ENCODE data around the gene APOL6.
A peak's percentile ranks its signal among the peaks of the same experiment; 100 is the strongest.
"Not testable (repeated sequence)": the region's sequence is repeated elsewhere in the genome, so short reads cannot be mapped to it uniquely, and the experiment has no call there.

Gene APOL6

DNA sequence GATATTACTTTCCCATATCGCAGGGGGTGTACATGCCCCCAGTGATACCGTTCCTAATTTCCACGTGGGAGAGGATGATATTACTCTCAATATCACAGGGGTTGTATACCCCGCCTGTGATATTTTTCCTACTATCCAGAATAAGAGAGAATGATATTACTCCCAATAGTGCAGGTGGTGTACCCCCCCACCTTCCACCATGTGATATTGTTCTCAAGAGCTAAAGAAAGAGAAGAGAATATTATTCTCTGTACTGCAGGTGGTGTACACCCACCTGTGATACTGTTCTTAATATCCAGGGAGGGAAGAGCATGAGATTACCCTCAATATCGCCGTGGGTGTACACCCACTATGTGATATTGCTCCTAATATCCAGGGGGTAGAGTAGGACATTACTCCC lies 51.6 kb downstream of the APOL6 start:
- H3K4me3 ChIP-seq (ENCODE audit: low read depth, low read length); DNase-seq (ENCODE audit: low read depth): not testable (repeated sequence)

DNA sequence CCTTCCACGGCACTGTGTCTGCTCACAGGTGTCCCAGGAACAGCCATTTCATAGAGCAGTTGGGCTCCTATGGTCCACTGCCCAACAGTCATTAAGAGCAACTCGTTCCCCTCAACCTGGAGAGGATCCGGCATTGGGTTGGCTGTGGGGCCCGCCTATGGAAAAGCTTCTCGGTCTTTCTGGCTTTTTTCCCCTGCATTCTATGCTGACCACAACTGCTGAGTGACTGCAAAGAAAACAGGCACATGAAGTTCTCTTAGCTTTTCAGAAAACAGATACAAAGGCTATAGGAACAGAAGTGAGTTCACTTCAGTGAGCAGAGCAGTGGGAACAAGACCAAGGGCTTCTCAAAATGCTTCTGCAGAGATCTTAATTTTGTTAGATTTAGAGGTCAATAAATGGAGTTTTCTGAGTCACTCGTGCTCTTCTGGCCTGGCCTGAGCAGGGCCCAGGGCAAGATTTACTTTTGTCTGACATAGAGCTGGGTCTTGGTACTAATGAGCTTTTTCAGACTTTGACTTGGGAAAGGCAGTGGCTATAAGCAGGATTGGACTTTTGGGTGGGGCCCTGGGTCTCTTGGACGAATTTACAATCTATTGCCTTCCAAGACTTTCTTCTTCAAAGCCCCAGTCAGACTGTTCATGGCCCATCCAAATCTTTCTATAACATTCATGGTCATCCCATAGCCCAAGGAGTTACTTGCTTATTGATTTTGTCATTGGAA lies 55.8 kb downstream of the APOL6 start:
- DNase-seq (ENCODE audit: low read depth) = peak; percentile 31
- no peak overlapping the region for H3K4me3 ChIP-seq (ENCODE audit: low read depth, low read length)

DNA sequence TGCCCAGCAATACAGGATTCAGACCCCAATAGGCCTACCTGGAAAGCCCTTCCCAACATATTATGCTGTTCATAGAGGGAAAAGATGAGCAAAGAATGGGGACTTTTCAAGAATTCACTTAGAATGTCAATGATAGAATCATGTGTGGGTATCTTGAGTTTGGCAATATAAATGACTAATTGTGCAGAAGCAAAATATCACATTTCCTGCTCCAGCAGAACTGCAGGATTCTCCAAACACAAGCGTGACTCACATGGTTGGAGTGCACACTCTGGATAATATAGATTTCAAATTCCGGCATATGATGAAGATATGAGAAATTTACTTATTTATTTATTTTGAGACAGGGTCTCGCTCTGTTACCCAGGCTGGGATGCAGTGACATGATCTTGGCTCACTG lies 56.9 kb downstream of the APOL6 start:
- peak; percentile 64 for DNase-seq (ENCODE audit: low read depth)
- H3K4me3 ChIP-seq (ENCODE audit: low read depth, low read length) = no peak overlapping the region

DNA sequence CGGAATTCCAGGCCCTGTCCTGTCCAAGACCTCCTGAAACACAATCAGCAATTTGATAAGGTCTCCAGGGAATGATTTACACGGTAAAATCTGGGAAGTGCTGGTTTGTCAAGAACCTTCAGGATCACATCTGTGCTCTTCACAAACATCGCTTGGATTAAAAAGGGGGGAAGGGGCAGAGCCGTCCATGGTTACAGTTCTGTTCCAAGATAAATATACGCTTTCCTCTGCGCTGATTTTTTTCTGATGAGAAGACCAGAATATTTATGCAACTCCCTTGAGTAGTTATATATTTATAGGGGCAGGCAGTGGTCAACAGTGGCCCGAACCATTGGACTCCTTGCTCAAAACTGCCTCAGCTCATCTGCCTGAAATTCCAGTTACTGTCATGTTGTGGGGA lies 60.2 kb downstream of the APOL6 start:
- no peak overlapping the region for H3K4me3 ChIP-seq (ENCODE audit: low read depth, low read length)
- peak; percentile 29 for DNase-seq (ENCODE audit: low read depth)

DNA sequence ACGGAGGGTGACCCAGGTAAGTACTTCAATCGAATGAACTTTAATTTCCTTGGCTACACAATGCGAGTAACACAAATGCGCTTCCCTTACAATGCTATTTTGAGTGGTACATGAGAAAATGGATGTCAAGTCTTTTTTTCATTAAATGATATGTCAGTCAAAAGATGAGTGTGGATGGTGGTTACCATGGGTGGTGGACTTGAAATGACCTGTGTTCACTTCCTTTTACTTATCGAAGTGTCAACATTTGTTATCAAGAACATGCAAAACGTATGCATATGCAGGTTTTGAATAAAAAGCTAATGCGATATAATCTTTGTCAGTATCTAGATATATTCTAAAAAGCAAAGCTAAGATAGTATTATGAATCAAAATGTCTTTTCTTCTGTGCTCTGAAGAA lies 60.7 kb downstream of the APOL6 start:
- H3K4me3 ChIP-seq (ENCODE audit: low read depth, low read length) = no peak overlapping the region
- DNase-seq (ENCODE audit: low read depth) = no peak

DNA sequence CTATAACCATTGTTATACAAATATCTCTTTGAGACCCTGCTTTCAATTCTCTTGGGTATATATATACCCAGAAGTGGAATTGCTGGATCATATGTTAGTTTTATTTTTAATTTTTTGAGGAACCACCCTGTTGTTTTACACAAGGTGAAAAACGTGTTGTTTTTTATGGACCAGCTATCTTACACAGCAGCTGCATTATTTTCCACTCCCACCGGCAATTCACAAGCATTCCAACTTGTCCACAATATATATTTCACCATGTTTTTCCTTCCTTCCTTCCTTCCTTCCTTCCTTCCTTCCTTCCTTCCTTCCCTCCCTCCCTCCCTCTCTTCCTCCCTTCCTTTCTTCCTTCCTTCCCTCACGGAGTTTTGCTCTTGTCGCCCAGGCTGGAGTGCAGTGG lies 63.1 kb downstream of the APOL6 start:
- no peak for DNase-seq (ENCODE audit: low read depth)
- H3K4me3 ChIP-seq (ENCODE audit: low read depth, low read length) = no peak overlapping the region

DNA sequence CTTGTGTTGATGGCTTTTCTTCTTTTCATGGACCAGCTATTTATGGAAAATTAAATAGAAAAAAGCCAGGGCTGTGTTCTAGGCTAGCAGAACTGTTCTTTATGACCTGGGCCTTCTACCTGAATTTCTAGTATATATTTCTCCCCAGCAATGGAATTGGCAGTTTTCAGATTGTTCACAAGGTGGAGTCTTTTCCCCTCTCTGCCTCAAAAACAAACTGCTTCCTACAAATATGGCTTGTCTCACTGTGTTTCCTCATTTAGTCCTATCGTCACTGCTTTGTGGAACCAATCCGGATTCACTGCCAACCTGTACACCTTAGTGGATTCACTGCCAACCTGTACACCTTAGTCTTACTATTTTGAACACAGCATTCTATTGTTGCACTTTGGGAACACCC lies 64.4 kb downstream of the APOL6 start:
- no peak for DNase-seq (ENCODE audit: low read depth)
- no peak overlapping the region for H3K4me3 ChIP-seq (ENCODE audit: low read depth, low read length)

DNA sequence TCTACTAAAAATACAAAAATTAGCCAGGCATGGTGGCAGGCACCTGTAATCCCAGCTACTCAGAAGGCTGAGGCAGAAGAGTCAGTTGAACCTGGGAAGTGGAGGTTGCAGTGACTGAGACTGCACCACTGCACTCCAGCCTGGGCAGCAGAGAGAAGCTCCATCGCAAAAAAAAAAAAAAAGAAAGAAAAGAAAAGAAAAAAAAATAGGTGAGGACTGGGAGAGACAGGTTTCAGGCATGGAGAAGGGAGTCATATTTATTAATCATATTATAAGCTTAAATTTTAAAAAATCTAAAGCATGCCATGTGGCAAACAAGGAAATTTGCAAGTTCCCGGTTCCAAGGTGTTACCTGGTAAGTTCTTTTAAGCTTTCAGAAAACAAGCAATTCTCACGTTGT lies 69.3 kb downstream of the APOL6 start, which contains the start of gene APOL5:
APOL5 (plus strand) TSS at position 301 of the 400 bp plus-strand sequence; CDS start at position 301, 0 bp downstream.
- no peak within 1 kb of the TSS for H3K4me3 ChIP-seq (ENCODE audit: low read depth, low read length)
- no peak for DNase-seq (ENCODE audit: low read depth)

All from skeletal muscle cell (primary cell).